SK-N-MC (cell line): ENCODE measurements around the gene OR10J1.
"Not testable (repeated sequence)": the region's sequence is repeated elsewhere in the genome, so short reads cannot be mapped to it uniquely, and the experiment has no call there.

Experiments
- DNase-seq: peaks from one replicate; pipeline ENCODE4 v3.0.0-alpha.2; 2011; ENCODE audit warnings: low read depth, low spot score
- H3K27ac ChIP-seq: fragments of 200-600 bp; sonication (generic); 2 replicates; pipeline ENCODE4 v1.5.1; 2016; ENCODE audit warnings: mixed run types
- H3K36me3 ChIP-seq: fragments of 200-600 bp; sonication (generic); 2 replicates; pipeline ENCODE4 v1.6.1; 2017; ENCODE audit warnings: antibody characterized with exemption, low read length, mixed read lengths; ENCODE audit not compliant: insufficient read depth
- H3K4me3 ChIP-seq: fragments of 200-600 bp; sonication (generic); 2 replicates; pipeline ENCODE4 v1.5.1; 2016
- H3K9ac ChIP-seq: fragments of 200-600 bp; sonication (generic); 2 replicates; pipeline ENCODE4 v1.8.0; 2017; ENCODE audit warnings: mixed run types, mixed read lengths; ENCODE audit not compliant: insufficient read length
- H3K9me3 ChIP-seq: fragments of 200-600 bp; sonication (generic); 2 replicates; pipeline ENCODE4 v1.6.1; 2017; ENCODE audit warnings: low read depth, mild to moderate bottlenecking, antibody characterized with exemption, low read length, moderate library complexity, mixed read lengths
- EZH2 ChIP-seq: fragments of 200-600 bp; sonication (generic); IDR thresholded peaks from one replicate; pipeline ENCODE4 v1.6.1; 2017; ENCODE audit warnings: antibody characterized with exemption
- FOXP2 ChIP-seq: optimal IDR thresholded peaks from 2 replicates; pipeline ENCODE3; 2011; ENCODE audit warnings: mild to moderate bottlenecking, moderate library complexity; ENCODE audit not compliant: insufficient read depth; ENCODE audit errors: extremely low read length, control extremely low read depth
- POLR2AphosphoS5 ChIP-seq: IDR thresholded peaks from 2 replicates; pipeline ENCODE4 v1.6.1; 2012; ENCODE audit warnings: mild to moderate bottlenecking, low read depth, low read length, borderline replicate concordance

The OR10J1 gene

DNA sequence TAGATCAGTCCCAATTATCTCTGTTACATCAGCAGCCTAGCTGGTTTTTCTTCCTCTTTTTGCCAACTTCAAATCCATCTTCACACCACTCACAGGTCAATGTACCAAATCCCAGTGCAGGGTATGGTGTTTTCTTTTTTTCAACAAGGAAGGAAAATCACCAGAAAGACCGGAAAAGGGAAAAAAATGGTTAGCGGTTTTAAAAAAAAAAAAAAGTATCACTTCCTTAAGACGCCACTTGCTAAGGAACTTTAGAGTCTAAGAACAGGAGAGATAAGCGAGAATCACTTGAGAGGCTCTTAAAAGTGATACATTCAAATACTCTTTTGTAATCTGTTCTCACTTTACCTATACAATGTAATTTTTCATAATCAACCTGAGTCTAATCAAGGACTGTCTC lies 3.1 kb upstream of the OR10J1 start:
- DNase-seq: no peak
- Histone ChIP-seq H3K36me3 (no peaks in the 10 kb centered on the region), H3K27ac (no peak overlapping the region), H3K9me3 (no peaks in the 10 kb centered on the region), H3K9ac (no peak overlapping the region), H3K4me3 (no peak overlapping the region)
- TF ChIP-seq FOXP2: no peak

DNA sequence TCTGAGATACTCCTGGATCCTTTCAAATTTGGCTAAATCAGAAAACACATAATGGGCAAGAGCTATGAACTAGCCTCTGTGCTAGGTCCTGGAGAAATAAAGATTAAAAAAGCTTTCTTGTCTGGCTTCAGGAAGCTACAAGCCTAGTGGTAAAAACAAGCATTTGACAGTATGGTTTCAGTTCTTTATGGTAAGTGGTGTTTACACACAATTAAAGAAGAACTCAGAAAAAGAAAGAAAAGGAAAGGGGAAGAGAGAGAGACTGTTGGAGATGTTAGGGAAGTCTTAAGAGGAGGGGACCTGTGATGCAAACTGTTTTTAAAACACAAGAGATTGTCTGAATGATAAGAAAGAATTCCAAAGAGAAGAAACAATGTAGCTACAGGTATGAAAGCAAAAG lies 1.8 kb downstream of the OR10J1 start:
- TF ChIP-seq EZH2 (no peak), POLR2AphosphoS5 (no peak), FOXP2 (no peak)
- Histone ChIP-seq H3K4me3 (no peak overlapping the region), H3K36me3 (no peaks in the 10 kb centered on the region), H3K27ac (no peak overlapping the region), H3K9ac (no peak overlapping the region), H3K9me3 (no peaks in the 10 kb centered on the region)
- DNase-seq: no peak

DNA sequence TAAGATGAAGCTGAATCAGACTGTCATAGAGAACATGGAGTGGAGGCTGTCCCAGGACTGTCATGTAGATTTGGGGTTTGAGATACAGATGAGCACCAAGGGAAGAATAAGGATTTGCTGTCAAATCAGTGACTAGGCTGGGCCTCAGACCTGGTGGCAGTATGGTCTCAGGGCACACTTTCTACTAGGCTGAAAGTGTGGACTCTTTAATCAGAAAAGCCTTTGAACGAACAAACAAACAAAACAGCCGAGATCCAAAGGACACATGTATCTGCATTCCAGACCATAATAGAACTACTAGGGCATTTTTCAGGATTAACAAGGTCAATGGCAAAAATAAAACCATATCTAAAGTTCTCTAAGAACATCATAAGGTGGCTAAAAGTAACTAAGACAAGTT lies 2.9 kb downstream of the OR10J1 start:
- no peak for TF ChIP-seq FOXP2
- TF ChIP-seq EZH2: no peak
- TF ChIP-seq POLR2AphosphoS5: no peak
- Histone ChIP-seq H3K36me3 (no peaks in the 10 kb centered on the region), H3K27ac (no peak overlapping the region), H3K4me3 (no peak overlapping the region), H3K9ac (no peak overlapping the region), H3K9me3 (no peaks in the 10 kb centered on the region)
- no peak for DNase-seq

DNA sequence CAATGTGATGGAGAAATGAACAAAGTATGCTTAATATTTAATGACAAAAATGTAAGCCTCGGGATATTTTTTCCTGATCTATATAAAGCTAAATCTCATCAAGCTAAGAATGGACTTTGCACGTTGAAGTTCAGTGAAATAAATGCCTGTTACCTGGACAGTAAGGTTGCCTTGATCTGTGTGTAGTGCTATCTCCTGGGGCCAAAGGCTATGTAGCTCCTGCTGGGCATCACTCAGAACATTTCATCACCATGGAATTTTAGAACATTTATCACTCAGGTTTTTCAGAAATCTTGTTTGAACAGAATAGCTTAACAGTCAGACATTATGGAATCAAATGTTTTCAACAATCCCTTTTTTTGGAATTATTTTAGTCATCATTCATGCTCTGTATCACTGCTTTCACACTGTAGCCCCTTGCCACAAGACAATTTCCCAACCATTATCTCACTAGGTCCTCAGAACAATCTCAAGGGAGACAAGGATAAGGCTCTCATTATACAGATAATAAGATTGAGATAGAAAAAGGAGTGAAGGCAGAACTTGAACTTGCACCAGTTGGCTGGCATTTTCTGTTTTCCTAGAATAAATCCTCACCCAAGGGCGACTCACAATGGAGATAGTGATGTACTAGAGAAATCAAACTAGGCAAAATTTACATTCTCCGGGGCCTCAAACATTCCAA lies 3.7 kb downstream of the OR10J1 start:
- no peaks in the 10 kb centered on the region for H3K9me3 ChIP-seq
- TF ChIP-seq EZH2 (no peak), POLR2AphosphoS5 (no peak), FOXP2 (no peak)

DNA sequence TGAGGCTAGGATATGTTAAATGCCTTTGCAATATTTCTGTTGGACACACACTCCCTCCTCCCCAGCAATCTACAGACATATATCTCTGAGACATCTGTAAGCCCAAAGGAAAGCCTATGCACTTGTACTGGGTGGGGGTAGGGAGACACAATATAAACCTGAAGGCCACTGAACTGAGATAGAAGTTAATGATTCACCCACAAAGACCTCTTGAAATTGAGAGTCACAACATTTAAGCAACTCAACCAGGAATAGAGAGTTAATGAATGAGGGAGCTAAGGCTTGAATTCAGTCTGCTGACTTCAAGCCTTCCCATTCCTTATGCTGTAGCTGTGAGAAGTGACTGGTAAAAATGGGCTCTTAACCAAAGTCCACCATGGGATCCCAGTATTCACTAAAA lies 5.0 kb downstream of the OR10J1 start:
- H3K36me3 ChIP-seq: no peaks in the 10 kb centered on the region
- H3K9ac ChIP-seq: no peak overlapping the region
- DNase-seq: no peak
- TF ChIP-seq EZH2: no peak
- no peak for TF ChIP-seq POLR2AphosphoS5
- TF ChIP-seq FOXP2: no peak
- H3K4me3 ChIP-seq: no peak overlapping the region
- no peak overlapping the region for H3K27ac ChIP-seq
- no peaks in the 10 kb centered on the region for H3K9me3 ChIP-seq

More for the DNA sequence above, 3.7 kb downstream of the OR10J1 start:
- Histone ChIP-seq H3K4me3 (no peak overlapping the region), H3K36me3 (no peaks in the 10 kb centered on the region), H3K9ac (no peak overlapping the region), H3K27ac (no peak overlapping the region)
- no peak for DNase-seq

DNA sequence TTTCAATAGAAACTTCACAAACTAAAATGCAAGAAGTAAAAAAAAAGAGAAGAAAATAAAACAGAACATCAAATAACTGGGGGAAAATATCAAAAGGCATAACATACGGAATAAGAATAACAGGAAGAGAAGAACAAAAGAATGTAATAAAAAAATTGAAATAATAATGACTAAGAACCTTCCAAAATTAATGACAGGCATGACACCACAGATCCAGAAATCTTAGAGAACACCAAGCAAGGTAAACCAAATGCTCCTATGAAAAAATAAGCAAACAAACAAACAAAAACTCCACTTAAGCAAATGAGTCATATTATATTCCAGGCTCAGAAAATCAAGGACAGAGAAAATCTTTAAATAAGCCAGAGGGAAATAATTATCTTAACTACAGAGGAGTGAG lies 8.7 kb downstream of the OR10J1 start:
- no peak overlapping the region for H3K9ac ChIP-seq
- H3K36me3 ChIP-seq: no peaks in the 10 kb centered on the region
- no peak overlapping the region for H3K4me3 ChIP-seq
- TF ChIP-seq POLR2AphosphoS5: no peak
- no peak for TF ChIP-seq EZH2
- no peak for TF ChIP-seq FOXP2
- no peak overlapping the region for H3K27ac ChIP-seq
- H3K9me3 ChIP-seq: no peaks in the 10 kb centered on the region
- no peak for DNase-seq

DNA sequence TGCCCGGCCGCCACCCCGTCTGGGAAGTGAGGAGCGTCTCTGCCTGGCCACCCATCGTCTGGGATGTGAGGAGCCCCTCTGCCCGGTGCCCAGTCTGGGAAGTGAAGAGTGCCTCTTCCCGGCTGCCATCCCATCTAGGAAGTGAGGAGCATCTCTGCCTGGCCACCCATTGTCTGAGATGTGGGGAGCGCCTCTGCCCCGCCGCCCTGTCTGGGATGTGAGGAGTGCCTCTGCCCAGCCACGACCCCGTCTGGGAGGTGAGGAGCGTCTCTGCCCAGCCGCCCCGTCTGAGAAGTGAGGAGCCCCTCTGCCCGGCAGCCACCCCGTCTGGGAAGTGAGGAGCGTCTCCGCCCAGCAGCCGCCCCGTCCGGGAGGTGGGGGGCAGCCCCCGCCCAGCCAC lies 10.1 kb downstream of the OR10J1 start:
- not testable (repeated sequence) for H3K36me3 ChIP-seq, DNase-seq, H3K9me3 ChIP-seq, H3K27ac ChIP-seq, H3K4me3 ChIP-seq, H3K9ac ChIP-seq

DNA sequence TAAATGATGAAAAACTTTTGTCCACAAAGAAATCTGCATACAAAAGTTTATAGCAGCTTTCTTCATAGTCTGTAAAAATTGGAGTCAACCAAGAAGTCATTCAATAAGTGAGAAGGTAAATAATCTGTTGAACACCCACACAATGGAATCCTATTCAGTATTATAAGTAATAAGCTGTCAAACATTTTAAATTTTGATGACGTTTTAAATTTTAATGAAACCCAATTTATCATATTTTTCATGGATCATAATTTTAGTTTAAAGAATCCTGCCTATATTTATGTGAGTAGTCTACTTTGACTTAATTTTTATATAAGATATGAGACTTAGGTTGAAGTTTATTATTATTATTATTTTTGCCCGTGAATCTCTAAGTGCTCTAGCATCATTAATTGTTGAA lies 20.0 kb downstream of the OR10J1 start:
- no peak for TF ChIP-seq EZH2
- TF ChIP-seq POLR2AphosphoS5: no peak
- TF ChIP-seq FOXP2: no peak
- Histone ChIP-seq H3K9me3 (no peaks in the 10 kb centered on the region), H3K36me3 (no peaks in the 10 kb centered on the region), H3K4me3 (no peak overlapping the region), H3K27ac (no peak overlapping the region), H3K9ac (no peak overlapping the region)
- no peak for DNase-seq

DNA sequence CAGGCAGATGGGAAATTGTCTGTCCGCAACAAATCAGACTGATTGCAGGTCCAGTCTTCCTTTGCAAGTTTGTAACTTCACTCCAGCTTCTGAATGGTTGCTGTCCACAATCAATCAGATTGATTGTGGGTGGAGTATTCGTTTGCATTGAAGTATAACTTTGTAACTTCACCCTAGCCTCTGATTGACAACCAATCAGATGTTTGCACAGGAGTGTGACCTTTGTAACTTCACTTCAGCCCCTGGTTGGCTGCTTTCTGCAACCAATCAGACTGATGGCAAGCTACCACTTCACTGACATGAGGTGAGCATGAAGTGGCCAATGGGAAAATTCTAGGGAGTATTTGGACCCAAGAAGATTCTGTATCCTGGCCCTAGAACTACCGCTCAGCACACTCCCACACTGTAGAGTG lies 25.7 kb downstream of the OR10J1 start:
- no peaks in the 10 kb centered on the region for H3K36me3 ChIP-seq
- DNase-seq: no peak
- no peak overlapping the region for H3K4me3 ChIP-seq
- H3K9ac ChIP-seq: no peak overlapping the region
- no peaks in the 10 kb centered on the region for H3K9me3 ChIP-seq
- no peak for TF ChIP-seq EZH2
- TF ChIP-seq POLR2AphosphoS5: no peak
- TF ChIP-seq FOXP2: no peak
- H3K27ac ChIP-seq: no peak overlapping the region
